Stromal cell of bone marrow (primary cell): ENCODE measurements around the gene NTM.

Source experiments
- DNase-seq: peaks from one replicate; pipeline ENCODE4 v3.0.0-alpha.2; 2012; ENCODE audit warnings: low read depth

NTM gene

DNA sequence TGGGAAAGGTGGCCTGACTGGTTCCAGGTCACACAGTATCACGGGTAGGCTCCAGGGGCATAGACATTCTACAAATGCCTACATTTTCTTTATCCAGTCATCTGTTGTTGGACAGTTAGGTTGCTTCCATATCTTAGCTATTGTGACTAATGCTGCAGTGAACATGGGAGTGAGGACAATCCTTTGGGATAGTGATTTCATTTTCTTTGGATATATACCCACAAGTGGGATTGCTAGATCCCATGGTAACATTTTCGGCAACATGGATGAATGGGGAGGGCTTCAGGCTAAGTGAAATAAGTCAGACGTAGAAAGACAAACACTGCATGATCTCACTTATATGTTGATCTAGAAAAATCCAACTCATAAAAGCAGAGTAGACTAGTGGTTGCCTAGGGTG is 744.3 kb downstream of the NTM start:
- peak; percentile 60 for DNase-seq

GRCh38 chr11:132115454-132115853 is 745.0 kb downstream of the NTM start:
- peak; percentile 54 for DNase-seq

GRCh38 chr11:132116516-132116915 is 746.1 kb downstream of the NTM start:
- no peak for DNase-seq

- no peak for DNase-seq
Observed at GRCh38 chr11:132118661-132119060, 748.2 kb downstream of the NTM start.

- DNase-seq = no peak
Observed at GRCh38 chr11:132119573-132119972, 749.2 kb downstream of the NTM start.

GRCh38 chr11:132122735-132123134 is 752.3 kb downstream of the NTM start:
- DNase-seq = no peak

DNA sequence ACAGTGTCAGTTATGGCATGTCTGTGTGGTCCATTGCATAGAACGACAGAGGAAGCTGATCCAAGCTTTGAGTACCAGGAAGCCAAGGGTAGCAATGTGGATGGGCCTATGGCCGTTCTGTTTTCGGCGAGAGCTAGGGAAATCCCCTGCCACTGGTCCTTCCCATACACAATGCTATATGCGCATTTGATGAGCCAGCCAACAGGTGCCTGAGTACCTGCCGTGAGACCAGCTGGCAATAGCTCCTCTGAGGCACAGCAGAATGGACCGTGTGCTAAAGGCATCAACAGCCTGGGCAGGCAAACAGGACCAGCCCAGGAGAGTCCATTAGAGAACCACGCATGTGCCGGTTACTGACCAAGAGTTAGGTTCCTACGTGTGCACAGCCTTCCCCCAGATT is 753.0 kb downstream of the NTM start:
- DNase-seq = no peak

- DNase-seq = no peak
Observed at GRCh38 chr11:132123854-132124835, 753.7 kb downstream of the NTM start.

DNA sequence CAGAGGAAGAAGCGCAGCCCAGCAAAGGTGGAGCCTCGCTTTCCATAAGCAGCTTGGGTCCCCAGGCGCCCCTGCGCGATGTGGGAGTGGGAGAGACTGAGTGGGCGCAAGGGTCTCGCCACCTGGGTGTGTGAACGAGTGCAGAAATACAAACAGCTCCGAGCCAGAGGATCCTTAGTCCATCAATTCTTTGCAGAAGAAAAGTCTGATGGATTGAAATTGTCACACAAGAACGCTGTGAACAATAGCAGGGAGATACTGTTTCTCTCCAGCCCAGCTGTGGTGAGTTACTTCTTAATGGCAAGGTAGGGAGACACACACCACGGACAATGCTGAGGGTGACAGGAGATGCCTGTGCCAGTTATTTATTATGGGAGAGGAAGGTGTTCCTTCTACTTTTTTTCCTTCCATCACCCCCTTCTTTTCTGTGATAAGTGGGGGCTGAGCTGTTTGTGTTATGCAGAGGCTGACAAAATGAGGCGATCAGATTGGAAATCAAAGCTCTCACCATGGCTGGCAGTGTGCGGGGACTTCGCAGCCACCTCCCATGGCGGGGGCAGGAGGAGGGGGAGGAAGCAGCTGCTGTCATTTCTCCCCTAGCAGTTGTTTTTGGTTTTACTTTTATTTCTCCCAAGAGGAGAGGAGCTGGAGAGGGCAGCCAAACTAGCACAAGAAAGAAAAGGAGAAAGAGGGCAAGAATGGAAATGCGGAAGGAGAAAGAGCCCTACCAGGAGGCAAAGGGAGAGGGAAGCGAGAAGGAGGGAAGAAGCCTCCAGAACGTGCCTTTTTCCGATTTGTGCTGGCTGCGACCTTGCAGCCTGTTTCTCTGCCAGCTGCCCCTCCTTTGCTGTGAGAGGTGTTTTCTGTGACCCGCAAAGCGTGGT is 755.8 kb downstream of the NTM start:
- DNase-seq = no peak

- peak; percentile 93 for DNase-seq
Observed at GRCh38 chr11:132126973-132127899, 756.8 kb downstream of the NTM start.

- no peak for DNase-seq
Observed at GRCh38 chr11:132127900-132128288, 757.5 kb downstream of the NTM start.

DNA sequence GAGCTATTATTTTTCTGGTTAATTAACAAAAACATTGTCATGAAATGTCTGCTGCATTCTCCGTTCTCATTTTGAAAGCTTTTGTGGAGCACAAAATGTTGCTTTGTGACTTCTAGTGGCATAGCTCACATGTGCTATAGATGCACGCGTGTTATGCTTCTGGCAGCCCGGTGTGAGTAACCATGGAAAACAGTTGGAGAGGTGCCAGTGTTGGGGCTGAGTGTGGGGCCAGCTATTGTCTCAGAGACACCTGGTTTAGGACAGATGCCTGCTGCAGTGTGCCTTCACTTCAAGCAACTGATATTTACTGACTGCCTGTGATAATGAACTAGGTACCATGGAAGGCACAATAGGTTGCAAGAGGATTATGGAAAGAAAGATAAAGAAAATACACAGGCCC is 760.6 kb downstream of the NTM start:
- DNase-seq = no peak

DNA sequence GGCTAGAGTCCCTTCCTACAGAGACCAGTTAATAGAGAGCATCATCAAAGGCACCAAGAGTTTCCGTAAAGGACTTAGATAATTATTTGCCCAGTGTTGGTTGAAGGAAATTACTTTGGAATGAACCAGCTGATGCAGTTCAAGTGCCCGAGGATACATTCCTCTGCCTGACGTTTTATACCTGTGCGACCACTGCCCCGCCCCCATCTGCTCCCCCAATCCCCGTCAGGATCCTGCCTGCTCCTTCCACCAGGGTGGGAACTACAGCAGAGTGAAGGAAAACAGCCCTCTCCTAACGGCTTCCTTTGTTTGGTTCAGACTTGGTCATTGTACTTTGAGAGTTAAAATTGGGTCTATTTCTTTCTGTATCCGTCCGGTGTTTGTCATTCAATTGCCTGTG is 761.5 kb downstream of the NTM start:
- DNase-seq = no peak

DNA sequence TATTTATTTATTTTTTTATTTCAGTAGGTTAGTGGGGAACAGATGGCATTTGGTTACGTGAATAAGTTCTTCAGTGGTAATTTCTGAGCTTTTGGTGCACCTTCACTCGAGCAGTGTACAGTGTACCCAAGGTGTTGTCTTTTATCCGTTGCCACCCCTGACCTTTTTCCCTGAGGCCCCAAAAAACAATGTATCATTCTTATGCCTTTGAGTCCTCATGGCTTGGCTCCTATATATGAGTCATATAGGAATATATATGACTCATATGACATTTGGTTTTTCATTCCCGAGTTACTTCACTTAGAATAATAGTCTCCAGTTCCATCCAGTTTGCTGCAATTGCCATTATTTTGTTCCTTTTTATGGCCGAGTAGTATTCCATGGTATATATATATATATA is 763.9 kb downstream of the NTM start:
- DNase-seq = no peak

DNA sequence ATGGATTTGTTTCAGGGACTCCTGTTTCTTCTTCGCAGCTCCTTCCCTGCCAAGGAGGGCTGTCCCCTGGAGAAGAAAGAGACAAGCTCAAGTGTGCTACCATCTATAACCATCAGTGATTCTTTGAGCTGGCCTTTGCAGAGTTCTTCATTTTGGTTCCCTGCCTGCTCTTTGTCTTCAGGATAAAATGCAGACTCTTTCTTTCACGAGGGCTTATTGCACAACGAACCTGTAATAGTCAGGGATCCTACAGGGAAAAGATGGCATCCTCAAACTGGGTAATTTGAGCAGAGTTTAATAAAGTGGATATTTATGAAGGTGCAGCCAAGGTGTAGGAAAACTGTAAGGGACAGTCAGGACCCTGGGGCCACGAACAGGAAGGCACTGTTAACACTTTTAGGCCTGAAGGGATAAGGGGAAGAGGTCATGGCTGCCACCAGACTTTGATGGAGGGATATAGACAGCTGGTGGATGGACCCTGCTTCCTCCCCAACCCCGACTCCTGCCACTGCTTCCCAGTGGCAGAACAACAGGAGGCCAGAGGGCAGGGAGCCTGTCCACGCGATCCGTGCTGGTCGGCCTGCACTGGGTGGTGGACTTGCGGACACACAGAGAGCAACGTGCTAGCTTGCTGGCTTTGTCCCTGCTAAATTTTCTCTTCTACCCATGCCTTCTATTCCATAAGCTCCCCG is 767.0 kb downstream of the NTM start:
- DNase-seq = no peak

DNA sequence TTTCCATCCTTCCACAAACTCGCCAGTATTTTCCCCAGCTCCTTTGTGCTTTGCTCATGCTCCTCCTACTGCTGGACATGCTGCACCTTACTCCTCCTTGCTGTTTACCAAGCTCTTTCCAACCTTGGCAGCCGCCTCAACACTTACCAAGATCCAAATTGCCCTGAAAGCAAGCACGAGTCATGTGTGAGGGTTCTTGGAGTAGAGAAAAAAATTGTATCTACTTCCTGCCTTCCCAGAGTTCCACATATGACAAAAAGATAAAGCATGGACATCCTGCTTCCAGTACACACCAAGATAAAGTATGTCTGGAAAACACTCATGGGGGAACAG is 767.5 kb downstream of the NTM start:
- DNase-seq = no peak

DNA sequence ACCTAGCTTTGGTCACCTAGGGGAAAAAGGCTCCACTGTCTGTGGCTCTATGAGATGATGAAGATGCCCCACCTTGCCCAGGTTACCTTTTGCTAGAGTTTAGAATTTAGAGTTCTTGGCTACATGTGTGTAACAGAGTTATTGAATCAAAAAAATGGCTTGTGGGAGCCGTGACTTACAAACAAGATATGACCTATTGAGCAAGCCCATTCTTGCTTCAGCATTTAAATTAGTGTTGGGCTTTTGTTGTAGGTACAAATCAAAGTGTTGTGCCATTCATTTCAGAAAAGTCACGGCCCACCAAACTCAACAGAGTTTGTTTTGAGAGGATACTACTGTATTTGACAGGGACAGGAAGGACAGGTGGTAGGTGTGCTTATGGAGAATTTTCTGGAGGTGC is 768.8 kb downstream of the NTM start:
- DNase-seq = no peak

GRCh38 chr11:132140056-132140455 is 769.6 kb downstream of the NTM start:
- no peak for DNase-seq

DNA sequence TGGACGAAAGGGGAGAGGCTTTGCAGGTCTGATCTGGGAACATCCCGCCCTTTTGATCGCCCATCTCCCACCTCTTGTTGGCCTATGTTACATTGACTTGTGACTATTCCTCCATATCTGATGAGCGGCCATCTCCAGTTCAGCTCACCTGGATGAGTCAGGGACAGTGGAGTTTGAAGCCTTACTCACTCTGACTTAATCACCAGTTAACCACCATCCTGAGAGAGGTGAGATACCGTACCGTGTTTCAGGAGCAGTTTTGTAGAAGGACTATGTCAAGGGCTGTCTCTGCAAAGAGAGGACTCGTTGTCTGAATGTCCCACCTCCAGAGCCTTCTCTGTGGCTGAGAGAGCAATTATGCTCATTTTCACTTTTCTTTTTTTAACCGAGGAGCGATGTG is 771.7 kb downstream of the NTM start:
- no peak for DNase-seq

- no peak for DNase-seq
Observed at GRCh38 chr11:132142554-132142953, 772.1 kb downstream of the NTM start.

- DNase-seq = no peak
Observed at GRCh38 chr11:132147464-132147863, 777.0 kb downstream of the NTM start.
